Mucosa of descending colon (tissue), 3 donors: ENCODE measurements around the gene STAU1. TPM values are rescaled to one million over a fixed set of nuclear protein-coding genes. Genes with fewer than 3 reads are reported as not detected.

Experiments
- ATAC-seq: fragments of 200-7000 bp; cut with Tn5 transposase; one replicate; pipeline ENCODE4 v1.9.1; 2020; ENCODE audit warnings: mild to moderate bottlenecking, moderate library complexity
- DNase-seq, 3 donors: peaks; one replicate each; pipeline ENCODE4 v3.0.0-alpha.2; 2020
- H3K36me3 ChIP-seq: fragments of 200-600 bp; one replicate; pipeline ENCODE4 v1.8.0; 2021; ENCODE audit warnings: low read depth, mild to moderate bottlenecking
- H3K4me1 ChIP-seq: fragments of 200-600 bp; one replicate; pipeline ENCODE4 v1.8.0; 2021; ENCODE audit warnings: low read depth, mild to moderate bottlenecking
- H3K4me3 ChIP-seq: fragments of 200-600 bp; one replicate; pipeline ENCODE4 v1.8.0; 2021; ENCODE audit warnings: mild to moderate bottlenecking
- H3K9me3 ChIP-seq: fragments of 200-600 bp; one replicate; pipeline ENCODE4 v1.8.0; 2021; ENCODE audit warnings: mild to moderate bottlenecking
- intact Hi-C, 2 donors: fragments of 100-400 bp; cut with DNase I in 1 of 2; cut with micrococcal nuclease in 1 of 2; formaldehyde crosslinking; loops; one replicate each; pipeline versions ENCODE4 v1.11.0 to v1.11.1; 2022; cut with DNase I, micrococcal nuclease
- total RNA-seq, 3 donors: library from RNA; stranded (reverse); fragmentation: NEBNext Ultra II Directional in 2 of 3; extraction: Animal tissue kit (Norgen Biotek cat#: 25700) in 2 of 3; gene quantifications; one replicate each; pipeline versions ENCODE4 v1.2.1 to v1.2.4, GENCODE V29; 2021 to 2023
- TF ChIP-seq, protein P1 (sequence below): fragments of 200-600 bp; IDR thresholded peaks from one replicate; pipeline ENCODE4 v1.8.0; 2022; ENCODE audit warnings: antibody characterized with exemption, mild to moderate bottlenecking
- donor health status: DM: no; HTN: no; CAD: no; lungs with moderate emphysema.
- donor health status: DM: no; HTN: no; CAD: no.
- donor health status: DM: no; HTN: yes; CAD: no.

STAU1 gene
- total RNA-seq, 3 donors from 2014 or later = 83.8 to 95.7 (median 91.0) TPM

DNA sequence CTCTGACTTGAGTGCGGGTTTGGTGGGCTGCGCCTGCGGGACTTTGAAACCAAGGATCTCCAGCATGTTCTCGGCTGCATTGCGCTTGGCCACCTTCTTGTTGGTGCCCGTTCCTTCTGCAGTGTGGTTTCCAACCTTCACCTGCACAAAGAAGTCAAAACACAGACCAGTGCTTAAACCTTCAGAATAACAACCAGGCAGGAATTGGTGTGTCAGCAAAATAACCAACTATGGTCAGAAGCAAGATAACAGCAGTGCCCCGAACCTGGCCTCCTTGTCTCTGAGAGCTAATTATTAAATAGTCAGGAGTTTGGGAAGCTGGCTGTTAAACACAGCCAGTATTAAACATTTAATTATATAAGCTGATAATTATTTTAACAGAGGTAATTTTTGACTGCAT, 68.1 kb downstream of the STAU1 start:
- ATAC-seq = no peak
- TF ChIP-seq, protein P1, sequence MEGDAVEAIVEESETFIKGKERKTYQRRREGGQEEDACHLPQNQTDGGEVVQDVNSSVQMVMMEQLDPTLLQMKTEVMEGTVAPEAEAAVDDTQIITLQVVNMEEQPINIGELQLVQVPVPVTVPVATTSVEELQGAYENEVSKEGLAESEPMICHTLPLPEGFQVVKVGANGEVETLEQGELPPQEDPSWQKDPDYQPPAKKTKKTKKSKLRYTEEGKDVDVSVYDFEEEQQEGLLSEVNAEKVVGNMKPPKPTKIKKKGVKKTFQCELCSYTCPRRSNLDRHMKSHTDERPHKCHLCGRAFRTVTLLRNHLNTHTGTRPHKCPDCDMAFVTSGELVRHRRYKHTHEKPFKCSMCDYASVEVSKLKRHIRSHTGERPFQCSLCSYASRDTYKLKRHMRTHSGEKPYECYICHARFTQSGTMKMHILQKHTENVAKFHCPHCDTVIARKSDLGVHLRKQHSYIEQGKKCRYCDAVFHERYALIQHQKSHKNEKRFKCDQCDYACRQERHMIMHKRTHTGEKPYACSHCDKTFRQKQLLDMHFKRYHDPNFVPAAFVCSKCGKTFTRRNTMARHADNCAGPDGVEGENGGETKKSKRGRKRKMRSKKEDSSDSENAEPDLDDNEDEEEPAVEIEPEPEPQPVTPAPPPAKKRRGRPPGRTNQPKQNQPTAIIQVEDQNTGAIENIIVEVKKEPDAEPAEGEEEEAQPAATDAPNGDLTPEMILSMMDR = no peak
- DNase-seq = no peak
- intact Hi-C loops = no loop called here
- peaks cover 4% of the 10 kb centered on the region for H3K36me3 ChIP-seq
- H3K4me1 ChIP-seq = no peaks in the 10 kb centered on the region
- H3K4me3 ChIP-seq = no peak overlapping the region
- H3K9me3 ChIP-seq = no peaks in the 10 kb centered on the region

DNA sequence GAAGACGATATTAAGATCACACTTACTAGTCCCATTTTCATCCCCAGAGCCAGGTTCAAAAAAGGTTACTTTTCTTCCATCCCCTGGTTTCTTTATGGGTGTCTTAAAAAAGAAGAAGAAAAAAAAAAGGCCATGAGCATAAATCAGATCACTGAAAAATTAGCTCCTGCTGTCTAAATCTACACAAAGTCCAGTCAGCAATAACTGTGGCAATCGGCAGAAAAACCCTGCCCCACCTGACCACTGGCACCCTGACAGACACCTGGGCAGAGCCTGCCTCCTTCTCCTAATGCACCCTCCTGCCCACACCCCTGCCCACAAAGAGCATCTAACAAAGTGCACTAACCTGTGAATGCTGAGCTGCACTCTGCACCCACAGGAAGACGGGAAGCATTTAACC, 69.8 kb downstream of the STAU1 start:
- no peaks in the 10 kb centered on the region for H3K9me3 ChIP-seq
- intact Hi-C loops = no loop called here
- ATAC-seq (no peak), DNase-seq (no peak)
- peaks cover 4% of the 10 kb centered on the region for H3K36me3 ChIP-seq
- no peaks in the 10 kb centered on the region for H3K4me1 ChIP-seq
- TF ChIP-seq, protein P1 = no peak
- no peak overlapping the region for H3K4me3 ChIP-seq

DNA sequence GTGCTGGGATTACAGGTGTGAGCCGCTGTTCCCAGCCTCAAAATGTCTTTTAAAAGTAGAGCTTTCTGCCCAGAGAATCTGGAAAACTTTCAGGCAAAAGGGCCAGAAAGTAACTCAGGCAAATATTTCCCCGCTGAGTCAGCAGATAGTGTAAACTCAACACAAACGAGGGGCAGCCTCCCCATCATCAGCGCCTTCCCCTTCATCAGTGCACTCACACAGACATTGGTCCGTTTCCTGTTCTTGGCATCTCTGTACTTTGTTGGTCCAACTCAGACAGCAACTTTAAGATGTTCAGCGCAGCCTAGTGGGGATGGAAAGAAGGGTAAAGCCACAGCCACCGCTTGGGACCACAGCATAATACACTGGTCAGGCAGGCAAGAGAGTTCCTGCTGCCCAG, 72.6 kb downstream of the STAU1 start:
- DNase-seq = no peak
- ATAC-seq = no peak
- intact Hi-C loops = no loop called here
- TF ChIP-seq, protein P1 = no peak
- Histone ChIP-seq H3K4me1 (no peaks in the 10 kb centered on the region), H3K4me3 (no peak overlapping the region), H3K36me3 (peaks cover 8% of the 10 kb centered on the region), H3K9me3 (no peaks in the 10 kb centered on the region)

DNA sequence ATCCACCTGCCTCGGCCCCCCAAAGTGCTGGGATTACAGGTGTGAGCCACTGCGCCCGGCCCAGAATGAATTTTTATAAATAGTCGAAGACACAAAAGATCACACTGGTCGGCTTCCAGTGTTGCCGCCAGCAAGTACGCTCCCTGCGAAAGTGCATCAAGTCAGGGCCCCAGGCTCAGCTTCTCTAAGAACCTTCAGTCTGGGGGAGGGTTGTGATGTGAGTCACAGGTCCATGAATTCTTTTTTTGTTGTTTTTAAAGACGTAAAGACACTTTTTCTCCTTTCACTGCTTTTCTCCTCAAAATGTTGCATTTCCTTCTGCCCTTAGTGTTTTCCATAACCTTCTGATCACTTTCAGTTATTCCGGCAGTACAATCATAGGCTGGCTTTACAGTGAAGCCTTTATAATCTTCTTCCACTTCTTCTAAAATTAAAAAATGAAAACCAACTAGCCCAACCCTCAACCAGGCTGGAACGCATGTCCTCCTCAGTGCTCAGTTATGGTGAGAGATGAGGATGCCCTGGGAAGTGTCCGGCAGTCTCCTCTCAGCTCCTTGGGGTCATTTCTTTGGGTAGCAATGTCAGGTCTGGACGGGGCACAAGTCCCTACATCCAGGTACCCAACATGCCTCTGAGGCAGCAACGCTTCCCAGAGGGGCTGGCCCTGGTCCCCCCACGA, 75.4 kb downstream of the STAU1 start:
- intact Hi-C loops = no loop called here
- Histone ChIP-seq H3K4me1 (no peaks in the 10 kb centered on the region), H3K36me3 (peaks cover 8% of the 10 kb centered on the region), H3K4me3 (no peak overlapping the region), H3K9me3 (no peaks in the 10 kb centered on the region)
- ATAC-seq (no peak), DNase-seq (no peak)
- TF ChIP-seq, protein P1 = no peak

DNA sequence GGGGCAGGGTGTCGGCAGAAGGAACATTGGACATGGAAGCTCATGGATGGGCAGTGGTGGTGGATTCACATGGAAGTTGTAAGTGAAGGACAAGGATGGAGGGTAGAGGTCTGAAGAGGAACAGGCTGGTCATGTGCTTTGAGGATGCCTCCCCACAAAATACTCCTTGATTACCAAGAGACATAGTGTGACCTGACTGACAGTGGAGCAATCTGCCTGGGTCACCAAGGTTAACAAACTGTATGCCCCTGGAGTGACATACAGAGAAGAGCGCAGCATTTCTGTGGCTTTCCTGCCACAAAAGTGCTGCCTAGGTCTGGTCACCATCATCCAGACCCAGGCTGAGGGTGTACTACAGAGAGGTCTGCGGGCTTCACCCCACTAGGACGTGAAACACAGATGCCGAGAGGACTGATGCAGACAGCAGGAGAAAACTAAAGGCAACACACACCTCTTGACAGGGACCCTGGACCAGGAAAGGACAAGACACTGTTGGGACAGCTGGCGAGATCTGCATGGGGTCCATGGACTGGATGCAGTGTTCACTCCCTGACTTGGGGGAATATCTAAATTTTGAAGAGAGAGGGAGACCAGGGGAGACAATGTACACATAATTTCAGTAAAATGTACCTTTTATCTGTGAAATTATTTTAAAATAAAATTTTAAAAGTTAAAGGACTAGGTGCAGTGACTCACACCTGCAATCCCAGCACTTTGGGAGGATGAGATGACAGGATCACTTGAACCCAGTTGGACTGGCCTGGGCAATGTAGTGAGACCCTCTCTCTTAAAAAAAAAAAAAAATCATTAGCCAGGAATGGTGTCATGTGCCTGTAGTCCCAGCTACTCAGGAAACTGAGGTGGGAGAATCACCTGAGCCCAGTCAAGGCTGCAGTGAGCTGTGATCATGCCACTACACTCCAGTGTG, 77.1 kb downstream of the STAU1 start:
- intact Hi-C loops = no loop called here
- no peak for DNase-seq
- H3K36me3 ChIP-seq = peaks cover 4% of the 10 kb centered on the region
- H3K4me3 ChIP-seq = no peak overlapping the region
- TF ChIP-seq, protein P1 = no peak
- no peak for ATAC-seq
- no peaks in the 10 kb centered on the region for H3K9me3 ChIP-seq
- no peaks in the 10 kb centered on the region for H3K4me1 ChIP-seq
